ENCODE results near the gene KIAA1328. TPM values are rescaled to one million over a fixed set of nuclear protein-coding genes. Genes with fewer than 3 reads are reported as not detected.

Gene KIAA1328
- total RNA-seq, 4 donors from 2014 or later: 11.3 to 26.1 (median 15.3) TPM

DNA sequence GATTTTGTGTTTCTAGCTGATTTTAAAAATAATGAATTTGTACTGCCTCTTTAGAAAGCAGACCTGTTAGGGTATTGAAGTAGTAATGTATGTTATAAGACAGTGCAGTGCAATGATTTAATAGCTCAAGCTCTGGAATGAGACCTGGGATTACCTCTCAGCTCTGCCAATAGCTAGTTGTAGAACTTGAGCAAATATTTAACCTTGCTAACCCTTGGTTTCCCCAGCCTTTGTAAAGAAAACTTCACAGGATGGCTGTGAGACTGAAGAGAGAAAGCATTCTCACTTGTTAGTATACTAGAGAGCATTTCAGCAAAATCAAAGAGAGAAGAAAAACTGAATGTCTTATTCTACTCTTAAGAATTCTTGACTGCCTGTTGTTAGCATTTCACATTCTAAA is 293.9 kb downstream of the KIAA1328 start:
- TF ChIP-seq POLR2A (IDR thresholded peaks at IDR 0.05) (no peak), EP300 (IDR thresholded peaks at IDR 0.05) (no peak), POLR2AphosphoS5 (IDR thresholded peaks at IDR 0.05) (no peak)
- TF ChIP-seq, protein P1, sequence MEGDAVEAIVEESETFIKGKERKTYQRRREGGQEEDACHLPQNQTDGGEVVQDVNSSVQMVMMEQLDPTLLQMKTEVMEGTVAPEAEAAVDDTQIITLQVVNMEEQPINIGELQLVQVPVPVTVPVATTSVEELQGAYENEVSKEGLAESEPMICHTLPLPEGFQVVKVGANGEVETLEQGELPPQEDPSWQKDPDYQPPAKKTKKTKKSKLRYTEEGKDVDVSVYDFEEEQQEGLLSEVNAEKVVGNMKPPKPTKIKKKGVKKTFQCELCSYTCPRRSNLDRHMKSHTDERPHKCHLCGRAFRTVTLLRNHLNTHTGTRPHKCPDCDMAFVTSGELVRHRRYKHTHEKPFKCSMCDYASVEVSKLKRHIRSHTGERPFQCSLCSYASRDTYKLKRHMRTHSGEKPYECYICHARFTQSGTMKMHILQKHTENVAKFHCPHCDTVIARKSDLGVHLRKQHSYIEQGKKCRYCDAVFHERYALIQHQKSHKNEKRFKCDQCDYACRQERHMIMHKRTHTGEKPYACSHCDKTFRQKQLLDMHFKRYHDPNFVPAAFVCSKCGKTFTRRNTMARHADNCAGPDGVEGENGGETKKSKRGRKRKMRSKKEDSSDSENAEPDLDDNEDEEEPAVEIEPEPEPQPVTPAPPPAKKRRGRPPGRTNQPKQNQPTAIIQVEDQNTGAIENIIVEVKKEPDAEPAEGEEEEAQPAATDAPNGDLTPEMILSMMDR (IDR thresholded peaks at IDR 0.05): no peak

DNA sequence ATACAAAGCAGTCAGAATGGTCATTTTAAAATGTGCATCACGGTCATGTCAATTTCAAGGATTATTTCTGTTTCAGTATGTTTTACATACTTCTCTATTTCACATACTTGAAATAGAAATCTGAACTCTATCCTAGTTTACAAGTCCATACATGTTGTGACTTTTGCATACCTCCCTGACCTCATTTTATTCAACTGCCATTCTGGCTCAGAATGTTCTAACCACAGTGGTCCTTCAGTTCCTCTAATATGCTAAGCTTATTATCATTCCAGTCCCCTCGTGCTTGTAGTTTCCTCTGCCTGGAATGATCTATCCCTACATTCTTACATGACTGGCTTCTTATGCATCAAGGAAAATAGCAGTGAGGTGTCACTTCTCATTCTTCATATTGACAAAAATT is 295.6 kb downstream of the KIAA1328 start:
- Histone ChIP-seq H3K4me3 (no peak overlapping the region), H3K4me1 (no peaks in the 10 kb centered on the region), H3K36me3 (no peaks in the 10 kb centered on the region), H3K9me3 (no peaks in the 10 kb centered on the region), H3K27me3 (no peaks in the 10 kb centered on the region), H3K27ac (no peak overlapping the region)
- no peak for ATAC-seq
- 57 to 68% methylated on average over 1 to 2 of the region's 2 CpGs for WGBS, 2 donors (ENCODE audit: low coverage in 1 of 2)
- TF ChIP-seq EP300 (IDR thresholded peaks at IDR 0.05): no peak
- TF ChIP-seq, protein P1 (IDR thresholded peaks at IDR 0.05): no peak
- TF ChIP-seq POLR2A (IDR thresholded peaks at IDR 0.05): no peak
- no peak for TF ChIP-seq POLR2AphosphoS5 (IDR thresholded peaks at IDR 0.05)

More for the DNA sequence above, 293.9 kb downstream of the KIAA1328 start:
- ATAC-seq: no peak
- no peaks in the 10 kb centered on the region for H3K4me1 ChIP-seq
- H3K36me3 ChIP-seq: no peaks in the 10 kb centered on the region
- no peaks in the 10 kb centered on the region for H3K27me3 ChIP-seq
- H3K27ac ChIP-seq: no peak overlapping the region
- no peak overlapping the region for H3K4me3 ChIP-seq
- H3K9me3 ChIP-seq: no peaks in the 10 kb centered on the region

DNA sequence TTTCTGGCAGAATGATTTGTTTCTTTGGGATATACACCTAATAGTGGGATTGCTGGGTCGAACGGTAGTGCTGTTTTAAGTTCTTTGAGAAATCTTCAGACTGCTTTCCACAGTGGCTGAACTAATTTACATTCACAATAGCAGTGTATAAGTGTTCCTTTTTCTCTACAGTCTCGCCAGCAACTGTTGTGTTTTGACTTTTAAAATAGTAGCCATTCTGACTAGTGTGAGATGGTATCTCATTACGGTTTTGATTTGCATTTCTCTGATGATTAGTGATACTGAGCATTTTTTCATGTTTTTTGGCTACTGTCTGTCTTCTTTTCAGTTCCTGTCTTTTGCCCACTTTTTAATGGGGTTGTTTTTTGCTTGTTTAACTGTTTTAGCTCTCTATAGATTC is 306.2 kb downstream of the KIAA1328 start:
- WGBS, 2 donors (ENCODE audit: low coverage in 1 of 2): 94 to 96% methylated on average over 4 of the region's 4 CpGs
- Histone ChIP-seq H3K27me3 (no peaks in the 10 kb centered on the region), H3K27ac (no peak overlapping the region), H3K9me3 (peaks cover 0 to 5% (median 0%) of the 10 kb centered on the region in 3 donors), H3K4me3 (no peak overlapping the region), H3K4me1 (no peaks in the 10 kb centered on the region), H3K36me3 (no peaks in the 10 kb centered on the region)
- TF ChIP-seq POLR2AphosphoS5 (IDR thresholded peaks at IDR 0.05) (no peak), EP300 (IDR thresholded peaks at IDR 0.05) (no peak), POLR2A (IDR thresholded peaks at IDR 0.05) (no peak)
- TF ChIP-seq, protein P1 (IDR thresholded peaks at IDR 0.05): no peak
- ATAC-seq: no peak

GRCh38 chr18:37138456-37138855 is 309.5 kb downstream of the KIAA1328 start:
- Histone ChIP-seq H3K36me3 (no peaks in the 10 kb centered on the region), H3K27me3 (no peaks in the 10 kb centered on the region), H3K9me3 (peaks cover 0 to 5% (median 0%) of the 10 kb centered on the region in 3 donors), H3K4me3 (no peak overlapping the region), H3K4me1 (no peaks in the 10 kb centered on the region), H3K27ac (no peak overlapping the region)
- WGBS, 2 donors (ENCODE audit: low coverage in 1 of 2): 96 to 100% methylated on average over 2 to 3 of the region's 3 CpGs
- no peak for TF ChIP-seq POLR2A (IDR thresholded peaks at IDR 0.05)
- TF ChIP-seq, protein P1 (IDR thresholded peaks at IDR 0.05): no peak
- no peak for TF ChIP-seq POLR2AphosphoS5 (IDR thresholded peaks at IDR 0.05)
- no peak for TF ChIP-seq EP300 (IDR thresholded peaks at IDR 0.05)
- ATAC-seq: no peak

GRCh38 chr18:37139876-37140275 is 310.9 kb downstream of the KIAA1328 start:
- no peak for TF ChIP-seq POLR2AphosphoS5 (IDR thresholded peaks at IDR 0.05)
- TF ChIP-seq, protein P1 (IDR thresholded peaks at IDR 0.05): no peak
- no peak for TF ChIP-seq EP300 (IDR thresholded peaks at IDR 0.05)
- TF ChIP-seq POLR2A (IDR thresholded peaks at IDR 0.05): no peak
- Histone ChIP-seq H3K4me3 (no peak overlapping the region), H3K36me3 (no peaks in the 10 kb centered on the region), H3K27ac (no peak overlapping the region), H3K4me1 (no peaks in the 10 kb centered on the region), H3K27me3 (no peaks in the 10 kb centered on the region), H3K9me3 (peaks cover 0 to 5% (median 0%) of the 10 kb centered on the region in 3 donors)
- 94 to 100% methylated on average over 1 of the region's 1 CpG for WGBS, 2 donors (ENCODE audit: low coverage in 1 of 2)
- ATAC-seq: no peak
